GOT3 (cell line): ENCODE data around the gene CSNK1A1.
"Not testable (repeated sequence)": the region's sequence is repeated elsewhere in the genome, so short reads cannot be mapped to it uniquely, and the experiment has no call there.

Source experiments
- DNase-seq: peaks from one replicate; lab custom pipeline; 2025; ENCODE audit warnings: mixed read lengths; lab: John Stamatoyannopoulos, UW

Gene CSNK1A1

DNA sequence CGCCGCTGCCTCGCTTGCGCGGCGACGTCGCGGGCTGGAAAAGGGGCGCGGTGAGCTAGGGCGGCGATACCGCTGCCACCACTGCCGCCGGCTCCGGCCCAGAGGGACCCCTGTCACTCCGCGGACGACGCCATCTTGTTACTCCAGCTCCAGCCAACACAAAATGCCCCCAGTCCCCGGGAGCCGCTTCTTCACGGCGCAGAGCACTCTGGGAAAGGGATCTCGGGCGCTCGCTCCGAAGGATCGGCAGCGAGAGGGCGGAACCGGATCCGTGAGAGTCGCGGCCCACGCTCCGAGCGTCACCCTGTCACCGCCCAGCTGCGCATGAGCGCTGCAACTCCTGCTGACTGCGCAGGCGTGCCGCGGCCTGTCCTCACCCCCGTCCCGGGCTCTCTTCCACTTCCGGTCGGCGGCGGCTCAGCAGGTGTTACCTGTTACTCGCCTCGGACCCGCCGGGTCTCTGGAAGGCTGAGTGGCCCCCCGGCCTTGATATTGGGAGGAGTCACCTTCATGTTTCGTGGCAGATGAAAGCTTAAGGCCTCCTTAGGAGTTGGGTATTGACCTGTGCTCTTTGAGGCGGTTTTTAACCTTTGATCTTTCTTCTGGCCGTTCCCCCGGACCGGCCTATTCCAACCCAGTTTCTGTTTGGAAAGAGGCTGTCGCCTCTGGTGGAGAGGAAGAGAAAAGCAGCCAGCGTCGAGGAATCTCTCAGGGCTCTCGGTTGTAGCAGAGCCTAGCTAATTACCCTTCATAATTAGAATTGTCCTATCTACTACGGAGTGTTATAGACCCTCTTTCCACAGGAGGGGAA, at the start of gene CSNK1A1:
Gene CSNK1A1, minus strand, starts transcription at position 213 of the 811 bp plus-strand sequence. CDS start 475 bp downstream, outside the sequence.
- DNase-seq: peak; percentile 97

DNA sequence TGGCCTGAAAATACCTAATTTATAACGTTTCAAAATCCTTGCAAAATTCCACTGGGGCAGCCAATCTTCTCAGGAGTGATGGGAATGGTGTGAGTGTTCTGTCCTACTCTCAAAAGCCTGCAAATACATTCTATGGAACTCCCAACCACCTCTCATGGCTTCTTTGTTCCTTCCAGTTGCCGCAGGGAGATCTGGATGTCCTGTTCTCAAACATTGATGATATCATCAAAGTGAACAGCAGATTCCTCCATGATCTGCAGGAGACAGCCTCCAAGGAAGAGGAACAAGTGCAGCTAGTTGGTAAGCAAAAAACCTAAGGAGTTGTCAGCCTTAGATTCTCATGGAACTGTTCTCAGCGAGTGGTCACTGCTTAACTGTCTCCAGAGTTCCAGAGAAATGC, 49.7 kb upstream of the CSNK1A1 start:
- DNase-seq: no peak

DNA sequence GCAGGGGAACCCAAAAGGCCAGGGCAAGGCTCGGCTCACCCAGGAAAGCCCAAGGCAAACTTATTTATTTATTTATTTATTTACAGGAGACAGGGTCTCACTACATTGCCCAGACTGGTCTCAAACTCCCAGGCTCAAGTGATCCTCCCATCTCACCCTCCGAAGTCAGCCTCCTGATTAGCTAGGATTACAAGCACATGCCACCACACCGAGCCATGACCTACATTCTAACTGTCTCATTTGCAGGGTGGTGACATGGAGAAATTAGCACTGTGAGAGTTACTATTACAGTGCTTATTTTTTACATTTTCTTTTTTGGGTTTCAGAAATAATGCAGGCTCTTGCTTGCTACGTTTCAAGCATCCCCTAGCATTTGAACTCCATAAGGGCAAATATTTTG, 48.1 kb upstream of the CSNK1A1 start:
- no peak for DNase-seq

DNA sequence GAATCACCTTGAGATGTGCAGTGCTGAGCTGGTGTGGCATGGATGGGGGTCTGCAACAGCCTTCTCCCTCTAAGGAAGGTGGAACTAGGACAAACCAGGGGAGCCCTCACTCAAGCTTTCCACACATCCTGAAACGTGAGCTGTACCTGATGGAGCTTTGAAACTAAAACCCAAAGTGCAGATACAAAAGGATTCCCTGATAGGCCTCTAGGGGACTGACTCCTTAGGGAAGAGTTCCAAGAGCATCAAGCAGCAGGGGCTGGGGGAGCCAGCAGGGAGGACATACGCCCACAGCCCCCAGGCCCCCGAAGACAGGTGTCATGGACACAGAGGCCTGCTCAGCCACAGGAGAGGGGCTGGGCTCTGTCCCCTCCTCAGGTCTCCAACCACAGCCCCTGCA, 47.7 kb upstream of the CSNK1A1 start:
- DNase-seq: no peak

DNA sequence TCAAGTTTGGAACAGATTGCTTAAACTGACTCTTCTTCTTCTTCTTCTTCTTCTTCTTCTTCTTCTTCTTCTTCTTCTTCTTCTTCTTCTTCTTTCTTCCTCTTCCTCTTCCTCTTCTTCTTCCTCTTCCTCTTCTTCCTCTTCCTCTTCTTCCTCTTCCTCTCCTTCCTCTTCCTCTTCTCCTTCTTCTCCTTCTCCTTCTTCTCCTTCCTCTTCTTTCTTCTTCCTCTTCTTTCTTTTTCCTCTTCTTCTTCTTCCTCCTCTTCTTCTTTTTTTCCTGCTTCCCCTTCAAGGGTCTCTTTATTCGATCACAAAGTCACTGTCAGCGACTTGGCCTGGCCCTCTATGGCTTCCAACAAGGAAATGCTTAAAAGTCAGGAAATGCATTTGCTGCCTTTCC, 47.0 kb upstream of the CSNK1A1 start:
- DNase-seq: not testable (repeated sequence)

DNA sequence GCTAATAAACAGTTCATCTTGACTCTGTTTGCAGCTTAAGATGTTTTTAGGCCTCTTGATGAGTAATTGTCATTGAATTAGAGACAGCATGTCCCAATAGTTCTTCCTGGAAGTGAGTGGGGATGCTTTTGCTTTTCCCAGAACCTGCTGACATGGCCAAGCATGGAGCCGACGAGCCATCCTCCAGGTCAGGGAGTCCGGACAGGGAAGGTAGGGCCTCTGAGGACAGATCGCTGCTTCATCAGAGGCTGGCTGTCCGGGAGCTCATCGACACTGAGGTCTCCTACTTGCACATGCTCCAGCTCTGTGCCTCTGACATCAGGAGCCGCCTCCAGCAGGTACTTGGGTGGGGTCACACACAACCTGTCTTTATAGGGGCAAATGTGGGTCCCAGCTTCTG, 46.4 kb upstream of the CSNK1A1 start:
- DNase-seq: no peak

DNA sequence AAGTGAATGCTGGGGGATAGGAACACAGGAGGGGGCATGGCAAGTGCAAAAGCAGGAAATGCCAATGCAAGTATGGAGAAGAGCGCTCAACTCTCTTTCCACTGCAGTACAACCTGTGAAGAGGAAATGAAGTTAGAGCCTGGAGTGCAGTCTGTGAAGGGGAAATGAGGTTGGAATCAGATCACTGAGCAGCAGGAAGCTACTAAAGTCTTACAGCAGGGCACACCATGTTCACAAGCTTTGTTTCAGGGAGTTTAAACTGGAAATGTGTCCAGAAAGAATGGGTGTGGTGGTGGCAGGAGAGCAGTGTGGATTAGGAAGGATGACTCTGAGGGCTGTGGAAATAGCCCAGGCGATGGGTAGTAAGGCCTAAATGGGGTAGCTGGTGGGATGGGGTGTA, 45.5 kb upstream of the CSNK1A1 start:
- DNase-seq: no peak

DNA sequence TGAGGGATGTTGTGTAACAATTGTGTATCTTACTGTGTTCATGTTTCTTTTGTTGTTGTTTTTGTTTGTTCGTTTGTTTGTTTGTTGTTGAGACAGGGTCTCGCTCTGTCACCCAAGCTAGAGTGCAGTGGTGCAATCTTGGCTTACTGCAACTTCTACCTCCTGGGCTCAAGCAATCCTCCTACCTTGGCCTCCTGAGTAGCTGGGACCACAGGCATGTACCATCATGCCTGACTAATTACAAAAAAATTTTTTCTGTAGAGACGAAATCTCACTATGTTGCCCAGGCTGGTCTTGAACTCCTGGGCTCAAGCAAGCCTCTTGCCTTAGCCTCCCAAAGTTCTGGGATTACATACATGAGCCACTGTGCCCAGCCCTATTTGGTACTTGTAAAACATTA, 43.9 kb upstream of the CSNK1A1 start:
- DNase-seq: not testable (repeated sequence)

DNA sequence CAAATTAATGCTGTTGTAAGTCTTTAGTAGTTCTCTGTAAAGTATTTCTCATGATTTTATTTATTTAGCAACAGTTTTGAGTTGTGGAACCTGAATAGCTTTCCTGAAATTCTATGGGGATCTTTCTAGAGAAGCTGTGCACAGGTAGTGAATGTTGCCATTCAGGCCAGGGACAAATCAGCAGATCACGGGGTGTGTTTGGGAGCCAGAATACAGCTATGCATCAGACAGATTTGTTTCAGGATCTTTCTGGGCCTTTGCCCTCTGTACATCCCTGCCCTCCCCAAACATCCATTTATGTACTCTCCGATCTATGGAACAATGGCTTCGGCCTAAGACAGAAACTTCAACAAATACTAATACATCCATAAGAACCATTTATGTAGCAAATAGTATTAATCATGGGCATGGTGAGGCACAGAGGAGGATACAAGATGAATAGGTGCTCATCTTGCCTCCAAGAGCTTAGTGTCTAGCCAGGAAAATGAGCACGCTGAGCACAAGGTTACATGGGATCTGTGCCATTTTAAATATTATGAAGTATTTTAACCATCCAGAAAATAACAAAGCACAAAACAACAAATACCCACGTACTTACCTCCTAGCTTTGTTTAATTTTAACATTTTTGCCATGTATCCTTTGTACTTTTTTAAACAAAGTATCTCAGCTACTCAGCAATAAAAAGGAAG, 43.1 kb upstream of the CSNK1A1 start:
- DNase-seq: no peak

DNA sequence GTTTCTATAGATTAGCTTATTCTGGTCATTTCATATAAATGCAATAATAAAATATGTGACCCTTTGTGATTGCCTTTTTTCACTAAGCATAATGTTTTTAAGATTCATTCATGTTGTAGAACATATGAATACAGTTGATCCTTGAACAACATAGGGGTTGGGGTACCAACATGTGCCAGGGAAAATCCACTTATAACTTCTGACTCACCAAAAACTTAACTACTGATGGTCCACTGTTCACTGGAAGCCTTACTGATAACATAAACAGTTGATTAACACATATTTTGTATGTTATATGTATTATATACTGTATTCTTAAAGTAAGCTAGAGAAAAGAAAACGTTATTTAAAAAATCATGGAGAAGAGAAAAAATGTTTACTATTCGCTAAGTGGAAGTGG, 42.1 kb upstream of the CSNK1A1 start:
- no peak for DNase-seq

DNA sequence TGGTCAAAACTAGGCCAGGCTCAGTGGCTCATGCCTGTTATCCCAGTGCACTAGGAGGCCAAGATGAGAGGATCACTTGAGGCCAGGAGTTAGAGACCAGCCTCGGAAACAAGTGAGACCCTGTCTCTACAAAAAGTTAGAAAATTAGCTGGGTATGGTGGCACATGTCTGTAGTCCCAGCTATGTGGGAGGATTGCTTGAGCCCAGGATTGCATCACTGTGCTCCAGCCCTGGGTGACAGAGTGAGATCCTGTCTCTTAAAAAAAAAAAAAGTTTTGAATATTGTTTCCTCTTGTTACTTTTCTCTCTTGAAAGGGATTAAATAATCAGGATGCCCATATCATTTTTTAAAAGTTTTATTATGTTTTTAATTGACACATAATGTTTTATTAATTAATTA, 37.7 kb upstream of the CSNK1A1 start:
- DNase-seq: no peak

DNA sequence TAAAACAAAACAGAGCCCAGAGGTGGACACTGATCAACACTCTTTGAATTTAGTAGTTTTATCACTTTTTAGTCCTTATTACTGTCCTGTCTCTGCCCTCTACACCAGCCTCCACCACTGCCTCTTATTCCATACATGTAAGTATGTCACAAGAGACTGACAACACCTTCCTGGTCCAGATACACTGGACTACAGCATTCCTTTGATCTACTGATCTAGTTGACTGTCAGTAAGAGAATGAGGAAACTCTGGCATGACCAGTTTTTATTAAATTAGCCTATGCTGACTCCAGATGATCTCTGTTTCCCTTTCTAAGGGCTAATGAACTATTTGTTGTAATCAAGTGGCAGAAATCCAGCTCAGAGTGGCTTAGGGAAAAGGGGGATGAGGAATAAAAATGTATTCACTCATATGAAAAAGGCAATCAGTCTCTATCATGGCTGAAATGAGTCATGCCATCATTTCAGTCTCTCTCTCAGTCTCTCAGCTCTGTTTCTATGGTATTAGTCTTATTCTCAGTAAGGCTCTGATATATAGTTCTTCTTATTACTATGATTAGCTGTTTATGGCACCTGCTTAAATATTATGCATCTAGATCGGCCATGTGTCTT, 35.6 kb upstream of the CSNK1A1 start:
- no peak for DNase-seq

DNA sequence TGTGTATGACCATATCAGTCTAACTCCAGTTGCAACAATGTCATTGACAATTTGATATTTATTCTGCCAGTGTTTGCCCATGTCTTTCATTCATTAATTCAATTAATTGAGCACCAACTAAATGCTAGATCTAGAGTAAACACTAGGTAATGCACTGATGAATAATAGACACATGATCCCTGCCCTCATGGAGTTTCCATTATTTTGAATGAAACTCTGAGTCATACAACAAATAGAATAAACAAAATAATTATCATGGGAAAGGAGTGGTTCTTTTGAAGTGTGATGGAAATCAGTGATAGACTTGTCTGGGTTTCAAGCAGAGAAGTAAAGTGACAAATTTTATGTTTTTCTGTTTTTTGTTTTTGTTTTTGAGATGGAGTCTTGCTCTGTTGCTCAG, 34.7 kb upstream of the CSNK1A1 start:
- no peak for DNase-seq

DNA sequence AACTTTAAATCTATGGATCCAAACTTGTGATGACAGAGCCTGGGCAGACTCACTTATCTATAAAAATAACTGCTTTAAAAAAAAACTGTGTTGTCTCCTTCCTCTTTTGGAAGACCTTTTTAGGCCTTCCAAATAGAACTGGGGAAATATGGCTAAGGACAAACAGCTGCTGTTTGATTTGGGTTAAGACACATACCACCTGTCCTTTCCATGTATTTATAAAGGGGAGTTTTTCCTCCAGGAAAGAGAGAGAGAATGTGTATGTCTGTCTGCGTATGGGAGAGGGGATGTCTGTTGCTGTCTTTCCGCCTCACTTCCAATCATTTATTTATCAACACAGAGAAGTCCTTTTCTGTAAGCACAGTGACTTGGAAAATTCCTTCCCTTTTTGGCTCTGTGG, 32.9 kb upstream of the CSNK1A1 start:
- DNase-seq: no peak

DNA sequence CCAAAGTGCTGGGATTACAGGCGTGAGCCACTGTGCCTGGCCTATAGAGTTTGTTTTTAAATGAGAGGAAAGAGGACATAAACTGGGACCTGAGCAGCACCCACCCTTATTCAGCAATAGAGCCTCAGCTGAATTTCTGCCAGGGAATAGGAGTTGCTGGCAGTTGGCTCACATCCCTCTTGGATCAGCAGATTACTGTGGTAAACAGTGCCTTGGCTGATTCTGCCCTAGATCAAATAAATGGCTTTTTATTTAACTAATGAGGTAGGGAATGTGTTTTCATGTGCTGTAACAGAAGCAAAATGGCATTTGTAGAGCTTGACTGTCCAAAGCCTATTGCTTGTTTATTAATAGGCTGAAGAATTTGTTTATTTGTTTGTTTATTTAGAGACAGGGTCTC, 32.2 kb upstream of the CSNK1A1 start:
- no peak for DNase-seq

DNA sequence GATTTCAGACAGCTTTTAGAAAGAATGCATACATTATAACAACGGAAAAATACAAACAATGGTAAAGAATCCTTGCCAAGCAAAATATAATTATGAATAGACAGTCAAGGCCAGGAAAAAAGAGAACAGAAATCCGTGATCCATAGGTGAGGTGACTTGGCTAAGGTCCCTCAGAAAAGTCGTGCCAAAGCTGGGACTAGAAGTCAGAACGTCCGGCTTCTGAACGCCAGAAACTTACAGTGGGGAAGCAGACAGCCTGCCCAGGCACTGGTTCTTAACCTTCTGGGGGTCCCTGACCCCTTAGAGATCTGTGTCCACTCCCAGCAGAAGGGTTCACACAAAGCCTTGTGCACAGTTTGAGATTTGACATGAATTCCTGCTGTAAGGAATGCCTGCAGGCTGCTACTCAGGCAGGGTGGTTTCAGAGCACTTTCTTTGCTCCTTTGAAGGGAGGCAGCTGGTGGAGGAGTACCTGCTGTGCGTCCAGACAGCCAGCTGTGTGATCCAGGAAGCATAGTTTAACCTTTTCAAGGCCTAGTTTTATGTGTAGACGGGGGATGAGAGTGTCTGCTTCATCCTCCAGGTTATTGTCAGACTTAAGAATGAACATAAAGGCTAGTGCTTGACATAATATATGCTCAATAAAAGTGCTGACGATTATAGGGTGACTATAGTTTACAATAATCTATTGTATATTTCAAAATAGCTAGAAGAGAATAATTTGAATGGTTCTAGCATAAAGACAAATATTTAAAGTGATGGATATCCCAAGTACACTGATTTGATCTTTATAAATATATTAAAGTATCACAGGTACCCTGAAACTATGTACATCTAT, 30.9 kb upstream of the CSNK1A1 start:
- DNase-seq: no peak

DNA sequence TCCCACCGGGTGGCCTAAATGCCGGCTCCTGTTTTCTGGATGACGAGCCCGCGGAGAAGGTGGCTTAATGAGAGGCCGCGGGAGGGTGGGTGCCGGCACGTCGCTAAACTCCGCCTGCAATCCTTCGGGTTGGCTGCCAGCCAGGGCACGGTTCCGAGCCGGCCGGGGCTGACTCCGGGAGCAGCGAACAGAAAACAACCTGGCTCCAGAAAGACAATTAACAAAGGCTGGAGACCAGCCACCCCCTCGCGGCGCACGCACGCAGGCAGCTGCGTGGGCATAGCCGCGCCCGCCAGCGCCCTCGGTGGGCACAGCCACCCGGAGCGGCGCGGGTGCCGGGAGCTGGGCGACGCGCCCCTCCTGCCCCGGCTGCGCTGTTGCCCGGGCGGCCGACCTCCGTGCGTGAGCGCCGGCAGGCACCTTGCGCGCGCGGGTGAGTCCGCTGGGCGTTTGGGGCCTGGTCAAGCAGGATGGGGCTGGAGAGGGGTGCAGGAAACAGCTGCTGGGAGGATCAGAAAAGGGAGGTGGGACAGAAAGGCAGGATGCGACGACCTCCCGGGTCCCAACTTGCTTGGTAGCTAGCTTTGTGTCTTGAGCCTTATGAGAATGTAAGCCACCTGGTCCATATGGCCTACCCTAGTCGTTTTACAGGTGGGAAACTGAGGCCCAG, 30.1 kb upstream of the CSNK1A1 start, which contains the start of gene ARHGEF37:
Gene ARHGEF37, plus strand, starts transcription at position 307 of the 670 bp plus-strand sequence. CDS start 16,272 bp downstream, outside the sequence.
- DNase-seq: no peak

DNA sequence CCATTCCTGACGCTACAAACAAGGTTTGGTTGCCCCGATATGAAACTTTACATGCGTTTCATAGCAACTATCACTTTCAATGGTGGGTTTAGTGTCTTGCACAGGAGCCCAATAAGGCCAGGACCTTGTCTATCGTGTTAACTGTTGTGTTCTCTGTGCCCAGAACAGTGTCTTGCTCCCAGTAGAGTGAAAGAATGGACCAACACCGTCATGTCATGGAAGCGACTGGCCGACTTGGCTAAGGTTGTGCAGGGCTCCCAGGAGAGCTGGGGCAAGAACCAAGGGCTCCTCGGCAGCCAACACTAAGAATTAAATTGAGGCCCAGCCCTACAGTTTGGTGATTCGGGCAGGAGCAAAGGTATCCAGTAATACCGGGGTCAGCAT, 29.6 kb upstream of the CSNK1A1 start:
- DNase-seq: no peak

DNA sequence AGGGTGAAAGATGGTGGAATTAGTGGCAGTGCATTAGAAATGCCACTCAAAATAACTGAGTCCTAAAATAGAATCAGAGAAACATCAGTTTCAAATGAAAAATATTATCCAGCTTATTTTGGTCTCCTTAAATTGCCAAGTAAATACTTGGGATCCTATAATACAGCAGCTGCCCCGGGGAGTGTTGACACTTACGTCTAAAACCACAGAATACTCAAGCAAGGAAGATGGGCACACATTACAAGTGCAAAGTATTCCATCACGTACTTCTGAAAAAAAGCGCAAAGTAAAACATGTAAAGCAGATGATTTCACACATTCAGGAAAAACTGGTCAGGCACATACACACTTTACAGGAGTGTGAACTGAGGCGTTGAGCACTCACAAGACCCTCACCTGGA, 27.7 kb upstream of the CSNK1A1 start:
- no peak for DNase-seq

DNA sequence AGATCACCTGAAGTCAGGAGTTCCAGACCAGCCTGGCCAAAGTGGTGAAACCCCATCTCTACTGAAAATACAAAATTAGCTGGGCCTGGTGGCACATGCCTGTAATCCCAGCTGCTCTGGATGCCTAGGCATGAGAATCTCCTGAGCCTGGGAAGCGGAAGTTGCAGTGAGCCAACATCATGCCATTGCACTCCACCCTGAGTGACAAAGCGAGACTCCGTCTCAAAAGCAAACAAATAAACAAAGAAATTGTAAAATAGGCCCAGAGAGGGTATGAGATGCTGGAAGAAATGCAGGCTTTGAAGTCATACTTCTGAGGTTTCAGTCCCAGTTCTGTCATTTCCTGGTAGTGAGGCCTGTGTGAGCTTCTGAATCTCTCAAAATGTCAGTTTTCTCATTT, 24.8 kb upstream of the CSNK1A1 start:
- DNase-seq: no peak

DNA sequence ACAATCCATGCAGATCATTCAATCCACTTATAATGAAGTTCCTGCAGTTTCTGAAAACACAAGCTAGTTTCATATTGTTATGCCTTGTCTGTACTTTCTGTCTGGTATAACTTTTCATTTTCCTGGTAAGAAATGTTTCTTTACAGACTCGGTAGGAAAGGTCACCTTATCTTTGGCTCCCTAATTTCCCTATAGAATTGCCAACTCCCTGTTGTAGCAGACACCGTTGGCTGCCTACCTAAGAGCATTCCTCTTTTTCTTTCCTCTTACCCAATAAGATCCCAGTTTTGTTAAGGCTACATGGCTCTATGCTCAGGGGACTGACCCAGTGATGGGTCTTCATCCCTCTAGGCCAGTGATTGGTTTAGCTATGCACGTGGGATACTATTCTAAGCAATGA, 23.9 kb upstream of the CSNK1A1 start:
- no peak for DNase-seq
